GM19238 (cell line): ENCODE measurements around the gene MRPL21.

ENCODE experiments used
- DNase-seq: peaks from one replicate; pipeline ENCODE4 v3.0.0; 2011; ENCODE audit warnings: low spot score; ENCODE audit not compliant: insufficient read length

The MRPL21 gene

GRCh38 chr11:68935066-68935465, 31.4 kb upstream of the MRPL21 start:
- DNase-seq, result no peak

- DNase-seq, result no peak
Observed at GRCh38 chr11:68934666-68935065, 31.0 kb upstream of the MRPL21 start.

GRCh38 chr11:68934321-68934645, 30.7 kb upstream of the MRPL21 start:
- no peak for DNase-seq

GRCh38 chr11:68933605-68934320, 30.1 kb upstream of the MRPL21 start:
- DNase-seq, result no peak

- no peak for DNase-seq
Observed at GRCh38 chr11:68932933-68933577, 29.4 kb upstream of the MRPL21 start.

GRCh38 chr11:68932358-68932757, 28.7 kb upstream of the MRPL21 start:
- DNase-seq, result no peak

- DNase-seq, result no peak
Observed at GRCh38 chr11:68931911-68932310, 28.3 kb upstream of the MRPL21 start.

- DNase-seq, result no peak
Observed at GRCh38 chr11:68930991-68931855, 27.6 kb upstream of the MRPL21 start.

- no peak for DNase-seq
Observed at GRCh38 chr11:68929706-68930570, 26.3 kb upstream of the MRPL21 start.

GRCh38 chr11:68929135-68929534, 25.5 kb upstream of the MRPL21 start:
- DNase-seq, result no peak

GRCh38 chr11:68928136-68928880, 24.7 kb upstream of the MRPL21 start:
- DNase-seq, result no peak

- DNase-seq, result peak; percentile 27
Observed at GRCh38 chr11:68927280-68928135, 23.9 kb upstream of the MRPL21 start.

GRCh38 chr11:68925611-68926010, 22.0 kb upstream of the MRPL21 start:
- no peak for DNase-seq

- no peak for DNase-seq
Observed at GRCh38 chr11:68924073-68924925, 20.7 kb upstream of the MRPL21 start.

GRCh38 chr11:68923614-68924013, 20.0 kb upstream of the MRPL21 start:
- DNase-seq, result no peak

GRCh38 chr11:68916439-68916838, 12.8 kb upstream of the MRPL21 start:
- DNase-seq, result no peak

GRCh38 chr11:68914761-68915160, 11.1 kb upstream of the MRPL21 start:
- no peak for DNase-seq

GRCh38 chr11:68913188-68913587, 9.6 kb upstream of the MRPL21 start:
- DNase-seq, result no peak

- no peak for DNase-seq
Observed at GRCh38 chr11:68912254-68912653, 8.6 kb upstream of the MRPL21 start.
